K562 (cell line): Measurements from ENCODE around the gene GALNT15. TPM values are rescaled to one million over a fixed set of nuclear protein-coding genes. Genes with fewer than 3 reads are reported as not detected.

Experiments
- polyA plus RNA-seq, 8 experiments: library from polyadenylated mRNA; depleted of rRNA in 4 of 8; stranded (reverse) in 5 of 8; unstranded in 3 of 8; fragments of >200 nt; fragmentation: Nextera tagmentation in 2 of 8; fragmentation: Illumina TruSeq in 1 of 8; extraction: Ambion mirVana in 2 of 8; extraction: Trizol in 1 of 8; gene quantifications; 2 replicates each; pipeline versions ENCODE4 v1.2.1 to v1.2.3, GENCODE V29; 2011 to 2014; ENCODE audit warnings: inconsistent platforms in 1 of 8, missing spikeins in 1 of 8
- total RNA-seq, 7 experiments: library from RNA; depleted of rRNA in 6 of 7; stranded (reverse); fragments of >200 nt in 6 of 7; fragmentation: Illumina TruSeq in 2 of 7; extraction: Trizol in 2 of 7; gene quantifications; 2 replicates each; pipeline versions ENCODE4 v1.2.1 to v1.2.3, GENCODE V29; 2011 to 2021; ENCODE audit warnings: low replicate concordance in 1 of 7
- TF ChIP-seq, protein P1 (sequence below), 2 experiments: fragments of 450-650 bp in 1 of 2; sonication (generic) in 1 of 2; formaldehyde crosslinking in 1 of 2; IDR thresholded peaks; 2 replicates each; pipeline versions ENCODE4 v1.7.1 to v1.9.0; 2016 to 2022; ENCODE audit warnings: inconsistent platforms in 1 of 2, mild to moderate bottlenecking in 1 of 2, missing genetic modification reagents in 1 of 2

Gene GALNT15
- total and polyA plus RNA-seq, 9 of the 15 experiments (the other 6 are each of a cell fraction or from before 2014, with no cell fraction given): not detected

DNA sequence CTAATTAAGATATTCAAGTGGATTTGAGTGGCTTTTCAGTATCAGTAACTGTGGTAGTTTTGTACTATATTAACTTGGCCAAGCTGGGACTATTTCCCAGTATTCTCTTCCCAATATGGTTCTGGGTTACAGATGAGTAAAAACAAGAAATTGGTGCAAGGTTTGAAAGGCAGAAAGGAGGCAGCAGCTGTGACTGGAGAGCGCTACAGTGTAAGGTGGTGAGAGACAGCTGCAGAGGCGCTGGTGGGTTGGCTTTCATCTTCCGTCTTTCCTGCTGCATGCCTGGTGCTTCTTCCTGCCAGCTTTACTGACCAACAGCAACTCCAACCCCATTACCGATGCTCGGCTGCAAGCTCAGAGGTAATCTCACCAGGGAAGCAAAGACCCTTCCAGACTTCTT lies 80.4 kb downstream of the GALNT15 start (continued):
- TF ChIP-seq, protein P1, sequence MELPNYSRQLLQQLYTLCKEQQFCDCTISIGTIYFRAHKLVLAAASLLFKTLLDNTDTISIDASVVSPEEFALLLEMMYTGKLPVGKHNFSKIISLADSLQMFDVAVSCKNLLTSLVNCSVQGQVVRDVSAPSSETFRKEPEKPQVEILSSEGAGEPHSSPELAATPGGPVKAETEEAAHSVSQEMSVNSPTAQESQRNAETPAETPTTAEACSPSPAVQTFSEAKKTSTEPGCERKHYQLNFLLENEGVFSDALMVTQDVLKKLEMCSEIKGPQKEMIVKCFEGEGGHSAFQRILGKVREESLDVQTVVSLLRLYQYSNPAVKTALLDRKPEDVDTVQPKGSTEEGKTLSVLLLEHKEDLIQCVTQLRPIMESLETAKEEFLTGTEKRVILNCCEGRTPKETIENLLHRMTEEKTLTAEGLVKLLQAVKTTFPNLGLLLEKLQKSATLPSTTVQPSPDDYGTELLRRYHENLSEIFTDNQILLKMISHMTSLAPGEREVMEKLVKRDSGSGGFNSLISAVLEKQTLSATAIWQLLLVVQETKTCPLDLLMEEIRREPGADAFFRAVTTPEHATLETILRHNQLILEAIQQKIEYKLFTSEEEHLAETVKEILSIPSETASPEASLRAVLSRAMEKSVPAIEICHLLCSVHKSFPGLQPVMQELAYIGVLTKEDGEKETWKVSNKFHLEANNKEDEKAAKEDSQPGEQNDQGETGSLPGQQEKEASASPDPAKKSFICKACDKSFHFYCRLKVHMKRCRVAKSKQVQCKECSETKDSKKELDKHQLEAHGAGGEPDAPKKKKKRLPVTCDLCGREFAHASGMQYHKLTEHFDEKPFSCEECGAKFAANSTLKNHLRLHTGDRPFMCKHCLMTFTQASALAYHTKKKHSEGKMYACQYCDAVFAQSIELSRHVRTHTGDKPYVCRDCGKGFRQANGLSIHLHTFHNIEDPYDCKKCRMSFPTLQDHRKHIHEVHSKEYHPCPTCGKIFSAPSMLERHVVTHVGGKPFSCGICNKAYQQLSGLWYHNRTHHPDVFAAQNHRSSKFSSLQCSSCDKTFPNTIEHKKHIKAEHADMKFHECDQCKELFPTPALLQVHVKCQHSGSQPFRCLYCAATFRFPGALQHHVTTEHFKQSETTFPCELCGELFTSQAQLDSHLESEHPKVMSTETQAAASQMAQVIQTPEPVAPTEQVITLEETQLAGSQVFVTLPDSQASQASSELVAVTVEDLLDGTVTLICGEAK (IDR thresholded peaks at IDR 0.05): no peak
- TF ChIP-seq, protein P1 (CRISPR knock-in tag; IDR thresholded peaks at IDR 0.05): no peak
